GM21367 (cell line): ENCODE results near the gene WFIKKN1.

ENCODE experiments used
- ATAC-seq: cut with Tn5 transposase; IDR thresholded peaks from one replicate; pipeline ENCODE4 v1.9.1; 2021; ENCODE audit not compliant: unreplicated experiment

The WFIKKN1 gene

GRCh38 chr16:622920-623280 lies 7.9 kb upstream of the WFIKKN1 start:
- ATAC-seq, result no peak

- no peak for ATAC-seq
These were observed 6.2 kb upstream of the WFIKKN1 start for GRCh38 chr16:624526-625070.

DNA sequence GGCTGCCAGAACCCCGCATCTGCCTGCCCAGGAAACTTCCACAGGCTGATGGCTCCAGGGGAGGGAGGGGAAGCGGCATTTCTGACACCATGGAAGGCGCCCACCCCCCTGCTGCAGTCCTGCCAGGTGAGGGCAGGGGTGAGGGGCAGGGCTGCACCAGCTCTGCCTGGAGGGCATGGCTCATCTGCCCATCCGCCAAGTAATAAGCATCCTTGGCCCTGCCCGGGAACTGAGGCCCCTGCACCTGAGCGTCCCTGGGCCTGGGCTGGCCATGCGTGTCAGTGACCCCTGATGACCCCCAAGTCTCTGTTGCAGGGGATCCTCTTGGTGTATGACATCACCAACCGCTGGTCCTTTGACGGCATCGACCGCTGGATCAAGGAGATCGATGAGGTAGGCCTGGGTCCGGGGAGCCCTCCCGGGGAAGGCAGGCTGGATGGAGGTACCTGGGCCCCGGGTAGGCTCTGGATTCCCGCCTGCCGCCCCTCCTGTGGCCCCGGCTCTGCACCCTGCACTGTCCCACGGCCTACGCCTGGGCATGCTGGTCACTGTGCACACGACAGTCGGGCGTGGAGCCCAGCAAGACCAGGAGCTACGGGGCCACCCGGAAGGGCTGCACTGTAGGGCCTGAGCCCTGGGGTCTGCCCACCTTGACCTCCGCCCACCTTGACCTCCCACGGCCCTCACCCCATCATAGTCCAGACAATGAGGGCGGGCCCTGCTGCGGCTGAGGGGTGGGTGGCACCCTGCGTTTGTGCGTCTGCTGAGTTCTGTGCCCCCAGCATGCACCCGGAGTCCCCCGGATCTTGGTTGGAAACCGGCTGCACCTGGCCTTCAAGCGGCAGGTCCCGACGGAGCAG lies 5.4 kb upstream of the WFIKKN1 start:
- no peak for ATAC-seq

- ATAC-seq, result no peak
These were observed 4.6 kb upstream of the WFIKKN1 start for GRCh38 chr16:625977-626765.

DNA sequence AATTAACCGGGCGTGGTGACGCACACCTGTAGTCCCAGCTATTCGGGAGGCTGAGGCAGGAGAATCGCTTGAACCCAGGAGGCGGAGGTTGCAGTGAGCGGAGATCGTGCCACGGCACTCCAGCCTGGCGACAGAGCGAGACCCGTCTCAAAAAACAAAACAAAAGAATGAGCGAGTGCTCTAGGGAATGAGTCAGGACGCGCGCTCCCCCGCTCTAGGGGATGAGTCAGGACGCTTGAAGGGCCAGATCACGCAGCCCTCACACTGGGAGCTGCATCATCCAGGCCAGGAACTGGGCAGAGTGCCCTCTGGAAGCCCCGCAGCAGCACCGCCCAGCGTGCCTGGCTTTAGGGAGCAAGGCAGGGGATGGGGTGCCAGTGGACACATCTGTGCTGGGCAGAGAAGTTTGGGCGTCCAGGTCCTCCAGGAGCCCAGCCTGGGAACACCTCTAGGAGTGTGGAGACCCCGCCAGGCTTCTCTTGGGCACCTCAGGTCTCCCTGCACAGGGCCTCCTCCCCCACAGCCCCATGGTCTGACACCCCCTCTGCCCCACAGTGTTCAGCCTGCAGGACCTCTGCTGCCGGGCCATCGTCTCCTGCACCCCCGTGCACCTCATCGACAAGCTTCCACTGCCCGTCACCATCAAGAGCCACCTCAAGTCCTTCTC lies 3.9 kb upstream of the WFIKKN1 start:
- no peak for ATAC-seq

DNA sequence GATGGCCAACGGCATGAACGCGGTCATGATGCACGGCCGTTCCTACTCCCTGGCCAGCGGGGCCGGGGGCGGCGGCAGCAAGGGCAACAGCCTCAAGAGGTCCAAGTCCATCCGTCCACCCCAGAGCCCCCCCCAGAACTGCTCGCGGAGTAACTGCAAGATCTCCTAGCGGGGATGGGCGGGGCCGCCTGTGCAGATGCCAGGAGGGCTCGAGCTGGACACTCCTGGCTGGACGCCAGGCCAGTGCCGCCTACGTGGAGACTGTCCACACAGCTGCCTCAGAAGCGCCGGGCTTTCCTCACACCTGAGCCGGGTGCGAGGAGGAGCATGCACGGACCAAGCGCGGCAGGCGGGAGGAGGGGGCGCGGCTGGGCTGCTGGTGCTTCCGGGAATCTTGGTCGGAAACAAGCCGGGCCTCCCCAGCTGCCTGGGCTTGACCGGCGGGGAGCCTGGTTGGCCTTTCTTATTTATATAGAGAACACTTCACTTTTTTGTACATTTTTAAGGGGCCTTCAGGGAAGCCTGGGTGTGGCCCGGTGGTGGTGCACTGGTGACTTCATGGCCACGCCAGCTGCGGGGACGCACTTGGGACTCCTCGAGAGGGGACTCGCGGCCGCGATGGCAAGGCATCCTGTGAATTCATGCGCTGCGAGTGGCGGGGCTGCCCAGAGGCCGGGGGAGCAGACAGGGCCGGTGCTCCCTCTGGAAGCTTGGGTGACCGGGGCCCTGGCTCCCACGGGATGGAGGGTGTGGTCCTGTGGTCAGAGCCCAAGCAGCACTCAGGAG lies 3.1 kb upstream of the WFIKKN1 start:
- ATAC-seq, result no peak

DNA sequence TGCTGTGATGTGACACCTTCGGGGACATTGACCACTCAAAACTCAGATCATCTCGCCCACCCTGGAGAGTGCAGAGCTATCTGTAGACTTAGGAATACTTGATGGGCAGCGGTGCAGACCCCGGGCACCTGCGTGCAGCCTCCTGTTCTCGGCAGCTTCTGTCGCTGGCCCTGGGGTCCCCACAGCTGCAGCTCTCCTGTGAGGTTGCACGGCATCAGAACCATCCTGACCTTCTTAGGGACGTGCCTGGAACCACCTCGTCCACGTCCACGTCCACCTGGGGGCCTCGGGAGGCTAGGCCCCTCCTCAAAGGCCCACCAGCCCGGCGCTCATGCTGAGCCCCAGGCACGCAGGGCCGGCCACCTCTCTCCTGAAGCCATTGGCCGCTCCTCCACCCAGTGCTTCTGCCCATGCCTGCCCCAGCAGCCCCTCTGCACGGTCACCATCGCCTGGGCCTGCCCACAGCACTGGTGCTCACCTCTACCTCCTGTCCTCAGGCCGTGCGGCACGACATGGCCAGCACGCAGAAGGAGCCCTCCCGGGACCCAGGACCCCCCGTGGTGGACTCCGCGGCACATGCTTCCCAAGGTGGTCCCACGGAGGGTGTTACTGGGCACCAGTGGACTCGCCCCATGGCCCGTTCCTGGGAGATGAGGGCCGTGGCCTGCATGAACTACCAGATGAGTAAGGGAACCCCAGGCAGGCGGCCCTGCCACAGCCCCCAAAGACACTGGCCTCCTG lies 2.3 kb upstream of the WFIKKN1 start:
- ATAC-seq, result no peak

DNA sequence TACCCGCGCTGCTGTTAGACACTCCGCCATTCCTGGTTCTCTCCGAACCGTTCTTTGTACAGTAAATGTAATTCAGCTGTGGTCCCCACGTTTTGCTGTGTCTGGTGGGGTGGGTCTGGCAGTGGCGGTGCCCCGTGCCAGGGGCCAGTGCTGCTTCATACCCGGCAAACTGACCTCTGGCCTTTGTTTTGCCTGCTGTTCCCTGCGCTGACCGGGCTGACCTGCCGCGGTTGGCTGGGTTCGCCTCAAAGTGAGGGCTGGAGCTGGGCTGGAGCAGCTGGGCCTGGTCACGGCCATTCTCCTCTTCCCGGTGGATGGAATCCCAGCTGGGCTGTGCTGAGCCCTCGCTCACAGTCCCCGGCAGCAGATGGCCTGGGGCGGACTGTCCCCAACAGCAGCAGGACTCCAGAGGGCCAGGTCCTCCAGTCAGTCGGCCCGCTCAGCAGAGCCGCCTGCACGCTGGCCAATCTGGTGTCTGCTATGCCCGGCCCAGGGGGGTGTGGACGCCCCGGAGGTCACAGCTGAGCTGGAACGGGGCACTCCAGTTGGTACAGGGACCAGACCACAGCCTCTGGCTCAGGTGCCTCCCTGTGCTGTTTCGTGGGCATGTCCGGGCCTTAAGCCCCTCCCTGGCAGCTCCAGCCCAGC lies 1.5 kb upstream of the WFIKKN1 start:
- no peak for ATAC-seq

- ATAC-seq, result no peak
These were observed 944 bp upstream of the WFIKKN1 start for GRCh38 chr16:629833-630248.

DNA sequence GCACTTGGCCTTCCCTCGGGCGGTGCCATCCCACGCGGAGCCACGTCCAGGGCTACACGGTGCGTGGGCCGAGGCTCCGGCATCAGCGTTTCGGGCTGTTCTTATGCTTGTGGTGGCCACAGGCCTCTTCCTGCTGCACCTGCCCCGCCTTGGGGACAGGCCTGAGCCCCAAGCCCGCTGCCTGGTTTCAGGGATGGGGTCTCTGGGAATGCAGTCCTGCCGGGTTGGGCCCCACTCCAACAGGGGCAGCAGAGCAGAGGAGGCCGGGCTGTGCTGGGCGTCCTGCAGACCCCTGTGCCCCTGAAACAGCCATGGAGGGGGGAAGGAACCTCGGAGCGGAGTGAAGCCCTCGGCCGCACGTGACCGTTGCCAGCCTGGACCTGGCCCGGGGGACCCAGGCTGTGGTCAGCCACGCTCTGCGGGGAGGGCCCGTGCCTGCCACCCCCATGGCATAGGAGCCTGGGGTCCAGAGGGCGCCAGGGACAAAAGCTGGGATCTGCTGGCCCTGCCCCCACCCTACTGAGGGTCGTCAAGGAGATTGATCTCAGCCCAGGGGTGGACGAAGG lies 453 bp upstream of the WFIKKN1 start:
- no peak for ATAC-seq

DNA sequence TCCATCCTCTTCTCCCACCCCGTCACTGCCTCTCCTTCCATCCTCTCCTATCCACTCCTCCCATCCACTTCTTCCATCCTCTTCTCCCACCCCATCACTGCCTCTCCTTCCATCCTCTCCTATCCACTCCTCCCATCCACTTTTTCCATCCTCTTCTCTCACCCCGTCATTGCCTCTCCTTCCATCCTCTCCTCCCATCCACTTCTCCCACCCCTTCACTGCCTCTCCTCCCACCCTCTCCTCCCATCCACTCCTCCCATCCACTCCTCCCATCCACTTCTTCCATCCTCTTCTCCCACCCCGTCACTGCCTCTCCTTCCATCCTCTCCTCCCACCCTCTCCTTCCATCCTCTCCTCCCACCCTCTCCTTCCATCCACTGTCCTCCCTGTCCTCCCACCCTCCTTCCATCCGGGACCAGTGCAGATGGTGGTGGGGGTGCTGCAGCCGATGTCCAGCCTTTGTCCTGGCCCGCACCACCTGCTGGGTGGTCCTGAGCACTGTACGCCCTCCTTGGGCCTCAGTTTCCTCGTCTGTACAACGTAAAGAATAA lies 1.1 kb downstream of the WFIKKN1 start:
- no peak for ATAC-seq

GRCh38 chr16:632486-633335 lies 1.9 kb downstream of the WFIKKN1 start:
- ATAC-seq, result no peak

DNA sequence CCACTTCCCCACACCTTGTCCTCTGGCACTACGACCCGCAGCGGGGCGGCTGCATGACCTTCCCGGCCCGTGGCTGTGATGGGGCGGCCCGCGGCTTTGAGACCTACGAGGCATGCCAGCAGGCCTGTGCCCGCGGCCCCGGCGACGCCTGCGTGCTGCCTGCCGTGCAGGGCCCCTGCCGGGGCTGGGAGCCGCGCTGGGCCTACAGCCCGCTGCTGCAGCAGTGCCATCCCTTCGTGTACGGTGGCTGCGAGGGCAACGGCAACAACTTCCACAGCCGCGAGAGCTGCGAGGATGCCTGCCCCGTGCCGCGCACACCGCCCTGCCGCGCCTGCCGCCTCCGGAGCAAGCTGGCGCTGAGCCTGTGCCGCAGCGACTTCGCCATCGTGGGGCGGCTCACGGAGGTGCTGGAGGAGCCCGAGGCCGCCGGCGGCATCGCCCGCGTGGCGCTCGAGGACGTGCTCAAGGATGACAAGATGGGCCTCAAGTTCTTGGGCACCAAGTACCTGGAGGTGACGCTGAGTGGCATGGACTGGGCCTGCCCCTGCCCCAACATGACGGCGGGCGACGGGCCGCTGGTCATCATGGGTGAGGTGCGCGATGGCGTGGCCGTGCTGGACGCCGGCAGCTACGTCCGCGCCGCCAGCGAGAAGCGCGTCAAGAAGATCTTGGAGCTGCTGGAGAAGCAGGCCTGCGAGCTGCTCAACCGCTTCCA lies 2.7 kb downstream of the WFIKKN1 start:
- no peak for ATAC-seq

DNA sequence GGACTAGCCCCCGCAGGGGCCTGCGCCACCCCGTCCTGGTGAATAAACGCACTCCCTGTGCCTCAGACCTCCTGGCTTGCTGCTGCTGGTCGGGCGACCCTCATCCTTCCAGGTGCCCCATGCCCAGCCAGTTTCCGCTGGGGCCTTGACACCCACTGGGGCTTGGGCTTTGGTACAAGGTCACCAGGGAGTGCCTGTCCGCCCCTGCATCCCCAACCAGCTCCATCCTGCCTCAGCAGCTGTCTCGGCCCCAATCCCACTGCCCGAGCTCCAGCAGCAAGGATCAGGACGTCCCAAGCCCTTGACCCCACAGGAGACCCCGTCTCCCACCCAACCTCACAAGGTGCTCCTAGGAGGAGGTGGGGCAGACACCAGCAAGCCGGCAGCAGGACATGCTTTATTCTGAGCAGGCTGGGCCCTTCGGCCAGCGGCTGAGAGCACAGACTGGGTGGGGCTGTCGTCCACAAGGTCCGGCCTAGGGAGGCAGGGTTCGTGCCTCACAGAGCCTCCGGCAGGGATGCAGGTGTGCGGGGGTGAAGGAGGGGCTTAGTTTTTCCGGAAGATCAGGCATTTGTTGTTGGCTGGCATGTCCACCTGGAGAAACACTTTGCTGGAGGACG lies 3.4 kb downstream of the WFIKKN1 start:
- no peak for ATAC-seq

GRCh38 chr16:634996-635395 lies 4.2 kb downstream of the WFIKKN1 start:
- ATAC-seq, result no peak

DNA sequence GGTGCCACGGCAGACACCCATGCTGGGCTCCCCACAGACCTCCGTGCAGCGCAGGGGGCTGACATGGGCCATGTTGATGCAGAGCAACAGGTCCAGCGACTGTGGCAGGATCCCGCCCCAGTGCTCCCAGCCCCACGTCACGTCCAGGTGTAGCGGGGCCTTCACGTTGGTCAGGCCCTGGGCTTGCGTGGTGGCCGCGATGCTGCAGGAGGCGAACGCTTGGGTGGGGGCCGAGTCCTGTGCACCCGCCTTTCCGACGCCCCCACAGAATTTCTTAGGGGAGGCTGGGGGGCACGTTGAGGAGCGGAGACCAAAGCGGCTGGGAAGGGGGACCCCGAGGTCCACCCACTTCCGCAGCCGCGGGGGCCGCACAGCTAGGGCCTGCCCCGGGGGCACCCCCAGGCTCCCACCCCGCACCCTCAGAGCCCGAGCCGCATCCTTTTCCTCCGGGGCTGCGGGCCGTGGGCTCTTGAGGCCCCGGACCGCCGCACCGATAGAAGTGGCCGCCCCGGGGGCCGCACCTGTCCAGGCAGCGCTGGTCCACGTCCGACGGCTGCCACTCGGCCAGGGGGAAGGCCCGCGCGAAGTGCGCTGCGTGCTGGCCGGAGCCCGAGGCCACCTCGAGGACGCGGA lies 4.9 kb downstream of the WFIKKN1 start:
- no peak for ATAC-seq
